Smooth muscle cell (in vitro differentiated cells): ENCODE data around the gene GJB4. TPM values are rescaled to one million over a fixed set of nuclear protein-coding genes. Genes with fewer than 3 reads are reported as not detected.

Source experiments
- DNase-seq: peaks from one replicate; lab custom pipeline; 2025; ENCODE audit not compliant: unreplicated experiment; lab: John Stamatoyannopoulos, UW
- H2AFZ ChIP-seq: fragments of 200-600 bp; sonication (generic); 2 replicates; pipeline ENCODE4 v1.6.0; 2016; ENCODE audit warnings: antibody characterized with exemption, low read depth, mild to moderate bottlenecking
- H3F3A ChIP-seq: fragments of 200-600 bp; sonication (generic); 2 replicates; pipeline ENCODE4 v1.6.0; 2017; ENCODE audit warnings: antibody characterized with exemption, low read depth
- H3K27ac ChIP-seq: fragments of 200-600 bp; sonication (generic); 2 replicates; pipeline ENCODE4 v1.5.1; 2016; ENCODE audit warnings: low read depth, mild to moderate bottlenecking
- H3K27me3 ChIP-seq: fragments of 200-600 bp; sonication (generic); 2 replicates; pipeline ENCODE4 v1.6.1; 2016; ENCODE audit warnings: low read depth, mild to moderate bottlenecking
- H3K36me3 ChIP-seq: fragments of 200-600 bp; sonication (generic); 2 replicates; pipeline ENCODE4 v1.5.1; 2016; ENCODE audit warnings: low read depth
- H3K4me1 ChIP-seq: fragments of 200-600 bp; sonication (generic); 2 replicates; pipeline ENCODE4 v1.5.1; 2016; ENCODE audit warnings: low read depth
- H3K4me2 ChIP-seq: fragments of 200-600 bp; sonication (generic); 2 replicates; pipeline ENCODE4 v1.6.0; 2016; ENCODE audit warnings: mild to moderate bottlenecking
- H3K4me3 ChIP-seq: fragments of 200-600 bp; sonication (generic); 2 replicates; pipeline ENCODE4 v1.5.1; 2016; ENCODE audit warnings: mild to moderate bottlenecking
- H3K79me2 ChIP-seq: fragments of 200-600 bp; sonication (generic); 2 replicates; pipeline ENCODE4 v1.6.0; 2016; ENCODE audit warnings: low read depth, mild to moderate bottlenecking
- H3K9ac ChIP-seq: fragments of 200-600 bp; sonication (generic); 2 replicates; pipeline ENCODE4 v1.6.0; 2016; ENCODE audit warnings: low read depth
- H3K9me3 ChIP-seq: fragments of 200-600 bp; sonication (generic); replicated peaks from 2 replicates; pipeline ENCODE4 v1.5.1; 2016; ENCODE audit warnings: low read depth
- H4K20me1 ChIP-seq: fragments of 200-600 bp; sonication (generic); 2 replicates; pipeline ENCODE4 v1.6.0; 2016; ENCODE audit warnings: low read depth
- WGBS: methylation state at CpG from one replicate; pipeline ENCODE4 v1.1.7; 2016; ENCODE audit warnings: low lambda C conversion rate; 5-methylcytosine and 5-hydroxymethylcytosine counted together
- polyA plus RNA-seq: library from polyadenylated mRNA; unstranded; fragments of >200 nt; fragmentation: Nextera tagmentation; extraction: Ambion mirVana; gene quantifications from 2 replicates; pipeline ENCODE4 v1.2.1, GENCODE V29; 2016
- total RNA-seq: library from RNA; depleted of rRNA; stranded (reverse); fragments of >200 nt; gene quantifications from 2 replicates; pipeline ENCODE4 v1.2.3, GENCODE V29; 2014
- TF ChIP-seq, protein P1 (sequence below): fragments of 200-600 bp; sonication (generic); IDR thresholded peaks from 2 replicates; pipeline ENCODE4 v1.5.1; 2017; ENCODE audit warnings: borderline replicate concordance, mild to moderate bottlenecking, antibody characterized with exemption; ENCODE audit not compliant: insufficient read depth, poor library complexity, severe bottlenecking

GJB4 gene
- total and polyA plus RNA-seq, 2 experiments from 2014 or later, result 0.67 TPM; not detected in 1

DNA sequence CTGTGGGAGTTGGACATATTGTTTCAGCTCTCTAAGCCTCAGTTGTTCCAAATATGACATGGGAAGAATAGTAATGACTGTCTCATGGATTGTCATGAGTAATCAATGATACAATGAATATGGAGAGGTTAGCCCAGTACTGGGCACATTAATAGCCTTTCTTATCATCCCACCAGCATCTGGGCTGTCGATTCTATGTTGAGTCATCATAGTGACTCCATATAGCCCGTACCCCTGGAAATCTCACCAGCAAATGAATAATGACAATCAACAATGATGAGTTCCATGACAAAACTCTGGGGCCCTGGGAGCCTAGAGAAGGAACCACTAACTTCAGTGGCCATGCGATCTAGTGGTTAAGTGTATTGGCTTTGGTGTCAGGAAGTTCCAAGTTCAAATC lies 44.4 kb upstream of the GJB4 start:
- H3K27me3 ChIP-seq, result peaks cover 21% of the 10 kb centered on the region
- no peaks in the 10 kb centered on the region for H3K79me2 ChIP-seq
- H3F3A ChIP-seq, result no peaks in the 10 kb centered on the region
- H4K20me1 ChIP-seq, result no peaks in the 10 kb centered on the region
- no peak overlapping the region for H3K4me2 ChIP-seq
- TF ChIP-seq, protein P1, sequence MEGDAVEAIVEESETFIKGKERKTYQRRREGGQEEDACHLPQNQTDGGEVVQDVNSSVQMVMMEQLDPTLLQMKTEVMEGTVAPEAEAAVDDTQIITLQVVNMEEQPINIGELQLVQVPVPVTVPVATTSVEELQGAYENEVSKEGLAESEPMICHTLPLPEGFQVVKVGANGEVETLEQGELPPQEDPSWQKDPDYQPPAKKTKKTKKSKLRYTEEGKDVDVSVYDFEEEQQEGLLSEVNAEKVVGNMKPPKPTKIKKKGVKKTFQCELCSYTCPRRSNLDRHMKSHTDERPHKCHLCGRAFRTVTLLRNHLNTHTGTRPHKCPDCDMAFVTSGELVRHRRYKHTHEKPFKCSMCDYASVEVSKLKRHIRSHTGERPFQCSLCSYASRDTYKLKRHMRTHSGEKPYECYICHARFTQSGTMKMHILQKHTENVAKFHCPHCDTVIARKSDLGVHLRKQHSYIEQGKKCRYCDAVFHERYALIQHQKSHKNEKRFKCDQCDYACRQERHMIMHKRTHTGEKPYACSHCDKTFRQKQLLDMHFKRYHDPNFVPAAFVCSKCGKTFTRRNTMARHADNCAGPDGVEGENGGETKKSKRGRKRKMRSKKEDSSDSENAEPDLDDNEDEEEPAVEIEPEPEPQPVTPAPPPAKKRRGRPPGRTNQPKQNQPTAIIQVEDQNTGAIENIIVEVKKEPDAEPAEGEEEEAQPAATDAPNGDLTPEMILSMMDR, result no peak
- 85% methylated on average over 3 of the region's 3 CpGs for WGBS
- H2AFZ ChIP-seq, result no peak overlapping the region
- no peak overlapping the region for H3K9ac ChIP-seq
- no peak overlapping the region for H3K4me3 ChIP-seq
- H3K9me3 ChIP-seq, result no peaks in the 10 kb centered on the region
- no peaks in the 10 kb centered on the region for H3K4me1 ChIP-seq
- no peaks in the 10 kb centered on the region for H3K36me3 ChIP-seq
- H3K27ac ChIP-seq, result no peak overlapping the region
- DNase-seq, result no peak

- no peaks in the 10 kb centered on the region for H4K20me1 ChIP-seq
- no peak overlapping the region for H3K4me3 ChIP-seq
- no peaks in the 10 kb centered on the region for H3K4me1 ChIP-seq
- H3K27me3 ChIP-seq, result peaks cover 50% of the 10 kb centered on the region
- TF ChIP-seq, protein P1, result no peak
- no peak overlapping the region for H3K27ac ChIP-seq
- H3K36me3 ChIP-seq, result no peaks in the 10 kb centered on the region
- H3F3A ChIP-seq, result no peaks in the 10 kb centered on the region
- H2AFZ ChIP-seq, result no peak overlapping the region
- H3K9me3 ChIP-seq, result no peaks in the 10 kb centered on the region
- no peak overlapping the region for H3K4me2 ChIP-seq
- no peak for DNase-seq
- no peaks in the 10 kb centered on the region for H3K79me2 ChIP-seq
- 75% methylated on average over 4 of the region's 4 CpGs for WGBS
- no peak overlapping the region for H3K9ac ChIP-seq
Observed at GRCh38 chr1:34721241-34721640, 38.3 kb upstream of the GJB4 start.

DNA sequence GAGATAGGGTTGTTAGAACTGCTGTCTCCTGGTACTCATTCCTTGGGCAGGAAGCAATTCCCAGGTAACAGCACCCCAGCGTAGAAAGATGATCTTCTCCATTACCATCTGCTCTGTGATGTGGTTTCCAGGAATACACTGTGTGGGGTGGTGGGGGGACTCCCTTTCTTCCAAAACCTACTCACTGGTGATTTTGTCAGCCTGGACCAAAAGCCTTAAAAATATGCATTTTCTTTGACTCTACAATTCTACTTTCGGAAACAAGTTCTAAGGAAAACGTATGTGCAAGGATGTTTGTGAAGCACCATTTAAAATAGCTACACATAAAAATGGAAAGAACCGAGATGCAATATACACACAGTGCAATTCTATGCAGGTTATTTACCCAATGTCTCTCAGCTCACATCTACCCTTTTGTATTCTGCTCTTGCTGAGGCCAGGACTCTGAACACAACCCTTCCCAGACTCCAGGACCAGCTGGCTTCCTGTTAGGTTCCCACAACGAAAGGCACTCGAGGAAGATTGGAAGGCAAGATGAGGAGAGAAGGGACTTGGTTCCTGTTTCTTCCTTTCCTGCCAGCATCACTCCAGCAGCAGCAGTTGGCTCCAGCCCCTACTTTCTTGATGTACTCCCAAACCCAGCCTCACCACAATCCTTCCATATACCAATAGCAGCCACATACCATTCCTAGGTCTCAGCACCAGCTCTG lies 37.7 kb upstream of the GJB4 start:
- no peaks in the 10 kb centered on the region for H4K20me1 ChIP-seq
- TF ChIP-seq, protein P1, result no peak
- H3K27me3 ChIP-seq, result peaks cover 53% of the 10 kb centered on the region
- H3K9ac ChIP-seq, result no peak overlapping the region
- H3K79me2 ChIP-seq, result no peaks in the 10 kb centered on the region
- H2AFZ ChIP-seq, result no peak overlapping the region
- H3K4me1 ChIP-seq, result no peaks in the 10 kb centered on the region
- no peak overlapping the region for H3K27ac ChIP-seq
- H3F3A ChIP-seq, result no peaks in the 10 kb centered on the region
- no peak for DNase-seq
- no peak overlapping the region for H3K4me2 ChIP-seq
- no peak overlapping the region for H3K4me3 ChIP-seq
- H3K36me3 ChIP-seq, result no peaks in the 10 kb centered on the region
- WGBS, result 92% methylated on average over 6 of the region's 6 CpGs
- H3K9me3 ChIP-seq, result no peaks in the 10 kb centered on the region

DNA sequence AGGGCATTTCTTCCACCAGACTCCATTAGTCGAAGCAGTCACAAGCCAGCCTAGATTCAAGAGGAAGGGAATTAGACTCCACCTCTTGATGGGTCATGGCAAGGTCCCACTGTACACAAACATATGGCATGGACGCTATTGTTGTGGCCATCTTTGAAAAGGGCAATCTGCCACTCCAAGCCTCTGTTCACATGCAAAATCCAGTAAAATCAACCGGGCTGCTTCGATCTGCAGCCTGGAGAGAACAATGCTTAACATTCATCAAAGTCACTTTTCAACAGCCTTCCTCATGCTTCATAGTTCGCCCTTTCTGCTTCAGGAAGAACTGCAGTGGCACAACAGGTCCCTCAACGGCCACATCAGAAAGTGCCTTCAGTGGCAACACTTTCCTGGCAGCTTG lies 32.7 kb upstream of the GJB4 start:
- Histone ChIP-seq H4K20me1 (no peaks in the 10 kb centered on the region), H3K4me2 (no peak overlapping the region), H3K9ac (no peak overlapping the region), H2AFZ (no peak overlapping the region), H3K4me3 (no peak overlapping the region), H3K27ac (no peak overlapping the region), H3K36me3 (no peaks in the 10 kb centered on the region), H3K4me1 (no peaks in the 10 kb centered on the region), H3K9me3 (no peaks in the 10 kb centered on the region), H3K79me2 (no peaks in the 10 kb centered on the region), H3F3A (no peaks in the 10 kb centered on the region), H3K27me3 (peaks cover 26% of the 10 kb centered on the region)
- TF ChIP-seq, protein P1, result no peak
- WGBS, result 82% methylated on average over 6 of the region's 6 CpGs
- no peak for DNase-seq
